Body of pancreas (tissue), 4 donors: ENCODE data around the gene B4GALT7.

Experiments used
- CTCF ChIP-seq, 7 experiments: fragments of 450-650 bp in 4 of 7; fragments of 200-600 bp in 3 of 7; sonication (generic) in 3 of 7; IDR thresholded peaks; one replicate each; pipeline ENCODE4 v1.5.1; 2016 to 2019; ENCODE audit warnings: antibody characterized with exemption in 7 of 7
- POLR2A ChIP-seq, 3 donors: fragments of 450-650 bp; IDR thresholded peaks; one replicate each; pipeline ENCODE4 v1.6.1; 2016; ENCODE audit warnings: antibody characterized with exemption in 3 of 3, mild to moderate bottlenecking in 2 of 3

DNA sequence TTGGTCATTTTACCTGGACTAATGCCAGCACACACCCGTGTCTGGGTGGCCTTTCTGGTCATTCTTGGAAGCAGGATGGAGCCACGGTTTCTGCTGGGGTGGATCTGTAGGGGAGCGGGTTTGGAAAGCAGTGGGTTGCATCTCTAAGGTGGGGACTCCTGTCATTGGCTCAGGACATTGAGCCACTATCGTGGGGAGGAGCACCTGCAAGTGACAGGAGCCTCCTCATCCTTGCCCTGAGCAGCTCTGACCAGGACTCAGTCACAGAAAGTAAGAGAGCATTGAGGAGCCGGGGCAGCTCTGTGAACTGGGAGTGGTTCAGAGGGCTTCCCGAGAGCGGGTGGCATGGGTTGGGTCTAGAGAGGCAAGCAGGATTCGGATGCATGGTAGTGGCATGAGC, 3.7 kb downstream of the B4GALT7 start:
- no peak for TF ChIP-seq CTCF (IDR thresholded peaks at IDR 0.05)
- no peak for TF ChIP-seq POLR2A (IDR thresholded peaks at IDR 0.05)
